Fibroblast of the aortic adventitia (primary cell): ENCODE results near the gene CACNA1G. TPM values are rescaled to one million over a fixed set of nuclear protein-coding genes. Genes with fewer than 3 reads are reported as not detected.

Experiments used
- DNase-seq: peaks from one replicate; pipeline ENCODE4 v3.0.0-alpha.2; 2010; ENCODE audit warnings: low read depth
- H3K4me3 ChIP-seq: 2 replicates; pipeline ENCODE4 v1.5.1; 2011; ENCODE audit warnings: low read depth, mild to moderate bottlenecking, control low read depth, low read length, moderate library complexity
- CTCF ChIP-seq: IDR thresholded peaks from 2 replicates; pipeline ENCODE4 v1.5.1; 2011; ENCODE audit warnings: mild to moderate bottlenecking, low read length, control low read depth, inconsistent platforms; ENCODE audit not compliant: insufficient read depth
- total RNA-seq: library from RNA; depleted of rRNA; stranded (reverse); fragments of >200 nt; gene quantifications from 2 replicates; pipeline ENCODE4 v1.2.3, GENCODE V29; 2012; ENCODE audit warnings: low replicate concordance

The CACNA1G gene
- total RNA-seq, 1 donor, result 1.8 TPM

- TF ChIP-seq CTCF, result no peak
- H3K4me3 ChIP-seq, result no peak overlapping the region
- no peak for DNase-seq
These were observed 78.1 kb downstream of the CACNA1G start for GRCh38 chr17:50638606-50638965.

- no peak overlapping the region for H3K4me3 ChIP-seq
- DNase-seq, result peak; percentile 99
- TF ChIP-seq CTCF, result no peak
These were observed 78.6 kb downstream of the CACNA1G start for GRCh38 chr17:50638966-50639713.

GRCh38 chr17:50640686-50641351 lies 80.3 kb downstream of the CACNA1G start:
- TF ChIP-seq CTCF, result no peak
- no peak overlapping the region for H3K4me3 ChIP-seq
- no peak for DNase-seq

- H3K4me3 ChIP-seq, result no peak overlapping the region
- DNase-seq, result no peak
- TF ChIP-seq CTCF, result no peak
These were observed 80.8 kb downstream of the CACNA1G start for GRCh38 chr17:50641357-50641756.

GRCh38 chr17:50642071-50642721 lies 81.7 kb downstream of the CACNA1G start:
- H3K4me3 ChIP-seq, result no peak overlapping the region
- TF ChIP-seq CTCF, result no peak
- DNase-seq, result no peak

- DNase-seq, result no peak
- TF ChIP-seq CTCF, result no peak
These were observed 82.5 kb downstream of the CACNA1G start for GRCh38 chr17:50642722-50643656.

More at GRCh38 chr17:50642722-50643656, 82.5 kb downstream of the CACNA1G start:
- H3K4me3 ChIP-seq, result no peak overlapping the region
